GM18519 (cell line): ENCODE data around the gene ARMH1.
"Not testable (repeated sequence)": the region's sequence is repeated elsewhere in the genome, so short reads cannot be mapped to it uniquely, and the experiment has no call there.

Source experiments
- ATAC-seq: cut with Tn5 transposase; IDR thresholded peaks from one replicate; pipeline ENCODE4 v1.9.1; 2021; ENCODE audit warnings: mild to moderate bottlenecking, moderate library complexity; ENCODE audit not compliant: unreplicated experiment, low FRiP score

Gene ARMH1

GRCh38 chr1:44718091-44718490, 43.6 kb downstream of the ARMH1 start:
- ATAC-seq = no peak

- ATAC-seq = no peak
These were observed 44.8 kb downstream of the ARMH1 start for GRCh38 chr1:44719318-44719717.

- no peak for ATAC-seq
These were observed 45.8 kb downstream of the ARMH1 start for GRCh38 chr1:44720281-44720680.

GRCh38 chr1:44721485-44722361, 47.2 kb downstream of the ARMH1 start:
- peak; percentile 56 for ATAC-seq

GRCh38 chr1:44723064-44723463, 48.5 kb downstream of the ARMH1 start:
- no peak for ATAC-seq

- ATAC-seq = no peak
These were observed 49.2 kb downstream of the ARMH1 start for GRCh38 chr1:44723496-44724295.

GRCh38 chr1:44724296-44724954, 49.9 kb downstream of the ARMH1 start:
- ATAC-seq = no peak

GRCh38 chr1:44724955-44725698, 50.6 kb downstream of the ARMH1 start:
- no peak for ATAC-seq

- peak; percentile 48 for ATAC-seq
These were observed 56.4 kb downstream of the ARMH1 start, which contains the start of gene RNU5D-1 for GRCh38 chr1:44730741-44731512. RNU5D-1 (minus strand) TSS chr1:44731170.

- no peak for ATAC-seq
These were observed 58.9 kb downstream of the ARMH1 start for GRCh38 chr1:44733365-44733764.

GRCh38 chr1:44733784-44734183, 59.3 kb downstream of the ARMH1 start:
- no peak for ATAC-seq

- no peak for ATAC-seq
These were observed 61.5 kb downstream of the ARMH1 start for GRCh38 chr1:44735992-44736391.

GRCh38 chr1:44738953-44739306, 64.4 kb downstream of the ARMH1 start:
- ATAC-seq = not testable (repeated sequence)

- ATAC-seq = peak; percentile 87
These were observed 65.0 kb downstream of the ARMH1 start, which contains the start of gene KIF2C for GRCh38 chr1:44739307-44740178. KIF2C (plus strand) TSS chr1:44739837; CDS start chr1:44739933, 96 bp downstream.

- ATAC-seq = no peak
These were observed 65.7 kb downstream of the ARMH1 start for GRCh38 chr1:44740179-44740617.

GRCh38 chr1:44743211-44743610, 68.7 kb downstream of the ARMH1 start:
- no peak for ATAC-seq

GRCh38 chr1:44747878-44748277, 73.4 kb downstream of the ARMH1 start:
- ATAC-seq = no peak

GRCh38 chr1:44757420-44757819, 82.9 kb downstream of the ARMH1 start:
- ATAC-seq = no peak
